Kidney epithelial cell (primary cell): ENCODE measurements around the gene TGIF2. TPM values are rescaled to one million over a fixed set of nuclear protein-coding genes. Genes with fewer than 3 reads are reported as not detected.
"Not testable (repeated sequence)": the region's sequence is repeated elsewhere in the genome, so short reads cannot be mapped to it uniquely, and the experiment has no call there.

Experiments used
- DNase-seq: peaks from one replicate; pipeline ENCODE4 v3.0.0-alpha.2; 2010; ENCODE audit warnings: low read depth
- H3K27me3 ChIP-seq: 2 replicates; pipeline ENCODE4 v1.6.0; 2011; ENCODE audit warnings: low read length; ENCODE audit not compliant: control insufficient read depth, insufficient read depth
- H3K36me3 ChIP-seq: 2 replicates; pipeline ENCODE4 v1.5.1; 2011; ENCODE audit warnings: low read length; ENCODE audit not compliant: control insufficient read depth, insufficient read depth
- H3K4me3 ChIP-seq: 2 replicates; pipeline ENCODE4 v1.5.1; 2011; ENCODE audit warnings: low read depth, mild to moderate bottlenecking, control low read depth, low read length
- CTCF ChIP-seq: IDR thresholded peaks from 2 replicates; pipeline ENCODE4 v1.5.1; 2011; ENCODE audit warnings: mild to moderate bottlenecking, moderate library complexity, low read length, control low read depth, inconsistent platforms; ENCODE audit not compliant: insufficient read depth, poor library complexity, severe bottlenecking
- total RNA-seq: library from RNA; depleted of rRNA; stranded (reverse); fragments of >200 nt; gene quantifications from 2 replicates; pipeline ENCODE4 v1.2.3, GENCODE V29; 2015

TGIF2 gene
- total RNA-seq, 1 donor from 2014 or later, result 22.0 TPM

- H3K27me3 ChIP-seq, result no peaks in the 10 kb centered on the region
- no peak for TF ChIP-seq CTCF
- H3K36me3 ChIP-seq, result no peaks in the 10 kb centered on the region
Measured at GRCh38 chr20:36563374-36563773, 10.0 kb upstream of the TGIF2 start.

GRCh38 chr20:36564078-36564725 is 9.2 kb upstream of the TGIF2 start:
- H3K27me3 ChIP-seq, H3K4me3 ChIP-seq, DNase-seq, H3K36me3 ChIP-seq: not testable (repeated sequence)

More at GRCh38 chr20:36563374-36563773, 10.0 kb upstream of the TGIF2 start:
- H3K4me3 ChIP-seq, result no peak overlapping the region
- no peak for DNase-seq

GRCh38 chr20:36564726-36565121 is 8.7 kb upstream of the TGIF2 start:
- H3K4me3 ChIP-seq, H3K36me3 ChIP-seq, DNase-seq, H3K27me3 ChIP-seq: not testable (repeated sequence)

GRCh38 chr20:36565520-36565919 is 7.9 kb upstream of the TGIF2 start:
- no peaks in the 10 kb centered on the region for H3K27me3 ChIP-seq
- no peak overlapping the region for H3K4me3 ChIP-seq
- H3K36me3 ChIP-seq, result no peaks in the 10 kb centered on the region
- DNase-seq, result no peak
- TF ChIP-seq CTCF, result no peak

- H3K36me3 ChIP-seq, result no peaks in the 10 kb centered on the region
- no peak for TF ChIP-seq CTCF
- H3K4me3 ChIP-seq, result no peak overlapping the region
- H3K27me3 ChIP-seq, result no peaks in the 10 kb centered on the region
- DNase-seq, result no peak
Measured at GRCh38 chr20:36569847-36570429, 3.5 kb upstream of the TGIF2 start.

GRCh38 chr20:36571564-36572504 is 1.6 kb upstream of the TGIF2 start:
- no peak for TF ChIP-seq CTCF
- H3K36me3 ChIP-seq, result no peaks in the 10 kb centered on the region
- H3K27me3 ChIP-seq, result no peaks in the 10 kb centered on the region
- H3K4me3 ChIP-seq, result no peak overlapping the region
- no peak for DNase-seq
